HG02623 (cell line): ENCODE data around the gene SALL1.

Experiments
- ATAC-seq: cut with Tn5 transposase; IDR thresholded peaks from one replicate; pipeline ENCODE4 v1.9.1; 2021; ENCODE audit warnings: moderate library complexity; ENCODE audit not compliant: unreplicated experiment

Gene SALL1

DNA sequence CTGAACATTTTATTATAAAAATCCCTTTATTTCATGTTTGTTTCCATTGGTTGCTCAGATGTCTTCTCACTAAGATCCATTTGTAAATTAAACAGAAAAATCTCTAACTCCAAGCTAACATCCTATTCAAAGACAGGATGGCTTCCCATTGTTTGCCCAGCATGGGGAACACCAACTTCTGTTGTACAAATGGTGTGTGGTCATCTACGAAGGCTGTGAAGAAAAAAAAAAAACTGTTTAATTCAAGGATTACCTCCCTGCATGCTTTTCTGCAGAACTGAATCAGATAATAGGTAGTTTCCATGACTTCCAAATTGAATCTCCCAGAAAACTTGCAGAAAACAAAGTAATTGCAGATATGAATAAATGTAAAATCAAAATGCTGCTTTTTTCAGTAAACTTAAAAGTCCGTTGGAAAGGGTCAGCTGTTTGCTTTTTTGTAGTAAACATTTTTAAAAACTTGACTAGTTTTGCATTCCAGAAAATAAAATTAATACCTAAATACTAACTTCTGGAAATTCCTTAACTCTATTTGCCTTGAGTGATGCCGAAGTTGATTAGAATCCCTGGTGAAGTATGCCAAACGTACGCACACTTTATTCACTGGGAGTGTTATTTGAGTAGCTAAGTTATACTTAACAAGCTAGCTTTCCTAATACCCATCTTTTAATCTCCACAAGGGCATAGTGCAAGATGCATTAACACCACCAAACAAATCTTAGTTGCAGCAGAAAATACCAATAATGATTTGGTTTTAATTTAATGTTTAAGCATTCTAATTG is 7.7 kb downstream of the SALL1 start:
- ATAC-seq = no peak

DNA sequence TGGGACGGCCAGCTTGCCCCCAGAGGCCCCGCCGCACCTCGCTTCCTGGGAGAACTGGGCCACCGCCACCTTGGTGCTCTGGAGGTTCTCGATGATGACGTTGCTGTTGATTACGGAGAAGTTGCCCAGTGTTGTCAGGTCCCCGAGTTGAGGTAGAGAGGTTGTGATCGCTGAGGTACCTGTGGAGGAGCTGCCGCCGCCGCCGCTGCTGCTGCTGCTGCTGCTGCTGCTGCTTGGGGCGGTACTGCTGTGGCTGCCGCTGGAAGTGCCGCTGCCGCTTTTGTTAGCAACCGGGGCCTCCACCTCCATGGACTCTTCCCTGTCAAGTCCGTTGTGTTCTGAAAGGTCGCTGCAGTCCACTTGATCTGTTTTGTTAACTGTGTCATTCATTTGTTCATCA is 9.5 kb downstream of the SALL1 start:
- no peak for ATAC-seq

DNA sequence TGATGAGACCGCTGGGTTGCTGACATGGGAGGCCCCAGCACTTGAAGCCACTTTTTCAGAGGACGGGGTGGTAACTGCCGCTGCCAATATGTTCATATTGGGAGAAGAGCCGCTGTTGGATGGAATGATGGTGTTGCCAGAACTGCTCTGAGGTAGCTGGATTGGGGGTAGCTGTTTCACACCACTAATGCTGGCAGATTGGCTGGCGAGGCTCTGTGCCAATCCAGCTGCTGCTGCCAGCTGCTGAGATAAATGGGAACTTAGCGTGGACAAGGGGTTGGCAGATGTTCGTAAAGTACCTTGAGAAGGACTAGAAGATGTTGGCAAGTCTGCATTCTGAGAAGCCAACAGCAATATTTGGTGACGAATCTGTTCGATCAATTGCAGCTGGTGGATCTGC is 10.0 kb downstream of the SALL1 start:
- no peak for ATAC-seq

DNA sequence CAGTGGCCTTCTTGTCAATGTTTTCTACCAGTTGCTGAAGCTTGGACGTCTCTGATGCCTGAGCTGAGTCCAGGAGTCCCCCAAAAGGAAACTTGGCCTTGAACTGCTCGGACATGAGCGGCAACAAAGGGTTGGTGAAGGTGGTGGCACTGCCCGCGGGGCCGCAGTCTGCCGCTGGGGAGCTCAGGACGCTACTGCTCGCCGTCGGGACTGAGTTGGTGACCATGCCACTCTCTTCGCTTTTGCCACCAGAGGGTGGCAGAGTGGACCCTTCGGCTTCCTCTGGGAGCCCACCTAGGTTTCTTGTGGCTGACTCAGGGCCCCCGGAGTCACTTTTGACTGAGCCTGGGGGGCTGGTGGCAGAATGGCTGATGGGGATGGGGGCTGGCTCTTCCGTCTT is 11.0 kb downstream of the SALL1 start:
- no peak for ATAC-seq

DNA sequence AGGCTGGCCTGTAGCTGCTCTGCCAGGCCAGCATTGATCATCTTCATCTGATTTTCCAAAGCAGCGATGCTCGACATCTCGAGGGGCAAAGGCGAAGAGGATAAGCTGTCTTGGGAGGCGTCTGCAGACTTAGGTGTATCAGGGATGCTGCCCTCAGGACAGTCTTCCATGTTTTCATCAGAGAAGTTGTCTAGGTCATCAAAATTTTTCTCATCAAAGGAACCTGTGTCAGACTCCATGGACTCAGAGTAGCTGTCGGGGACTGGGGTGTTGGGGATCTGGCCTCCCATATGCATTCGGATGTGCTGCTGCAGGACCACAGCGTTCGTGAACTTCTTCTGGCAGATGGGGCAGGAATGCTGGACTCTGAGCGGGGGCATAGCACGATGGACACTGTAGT is 11.5 kb downstream of the SALL1 start:
- no peak for ATAC-seq

DNA sequence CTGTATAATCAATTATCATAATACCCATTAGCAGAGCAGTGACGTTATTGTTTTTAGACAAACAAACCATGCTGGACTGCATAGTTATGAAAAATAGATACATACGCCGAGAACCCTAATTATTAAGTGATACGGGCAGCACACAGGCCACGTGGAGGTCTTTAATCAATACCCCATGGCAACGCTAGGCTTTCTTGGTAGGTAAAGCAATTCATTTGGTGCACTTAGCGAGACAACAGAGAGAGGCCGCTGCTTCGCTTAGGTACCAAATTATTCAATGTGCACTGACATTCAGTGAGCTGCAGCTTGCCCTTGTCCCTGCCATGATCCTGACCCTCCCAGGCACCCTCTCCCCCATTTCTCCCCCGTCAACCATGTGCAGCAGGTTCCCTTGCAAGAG is 12.9 kb downstream of the SALL1 start:
- no peak for ATAC-seq

DNA sequence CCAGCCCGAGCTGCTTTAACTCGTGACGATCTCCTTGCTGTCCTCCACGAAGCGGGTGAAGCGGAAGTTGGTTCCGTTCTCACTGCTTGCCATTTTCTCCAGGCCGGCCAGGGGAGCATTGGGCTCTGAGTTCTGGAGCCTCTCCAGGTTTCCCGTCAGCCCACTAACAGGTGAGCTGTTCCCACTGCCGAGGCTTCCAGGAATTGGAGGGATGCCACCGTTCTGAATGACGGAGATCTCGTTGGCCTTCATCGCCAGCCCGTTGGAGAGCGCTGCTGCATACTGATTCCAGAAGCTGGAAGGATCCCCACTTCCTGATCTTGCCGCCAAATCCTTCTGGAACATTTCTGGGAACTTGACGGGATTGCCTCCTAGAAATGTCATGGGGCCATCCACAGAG is 14.0 kb downstream of the SALL1 start:
- ATAC-seq = no peak

DNA sequence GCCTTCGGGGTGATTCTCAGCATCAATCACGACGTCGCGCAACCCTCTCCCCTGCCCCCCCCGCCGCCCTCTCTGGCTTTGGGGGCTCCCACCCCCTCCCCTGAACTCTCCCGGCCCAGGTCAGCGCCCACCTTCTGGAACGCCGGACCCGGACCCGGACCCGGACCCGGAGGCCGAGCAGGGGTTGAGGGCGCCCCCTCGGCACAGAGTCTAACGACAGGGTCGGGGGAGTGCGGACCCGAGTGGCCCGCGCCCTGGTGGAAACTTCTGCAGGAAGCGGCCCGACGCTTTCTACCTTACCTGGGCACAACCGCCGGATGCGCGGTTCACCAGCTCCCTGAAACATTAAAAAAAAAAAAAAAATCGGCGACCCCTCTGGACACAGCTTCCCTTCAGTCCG is 16.2 kb downstream of the SALL1 start:
- no peak for ATAC-seq

DNA sequence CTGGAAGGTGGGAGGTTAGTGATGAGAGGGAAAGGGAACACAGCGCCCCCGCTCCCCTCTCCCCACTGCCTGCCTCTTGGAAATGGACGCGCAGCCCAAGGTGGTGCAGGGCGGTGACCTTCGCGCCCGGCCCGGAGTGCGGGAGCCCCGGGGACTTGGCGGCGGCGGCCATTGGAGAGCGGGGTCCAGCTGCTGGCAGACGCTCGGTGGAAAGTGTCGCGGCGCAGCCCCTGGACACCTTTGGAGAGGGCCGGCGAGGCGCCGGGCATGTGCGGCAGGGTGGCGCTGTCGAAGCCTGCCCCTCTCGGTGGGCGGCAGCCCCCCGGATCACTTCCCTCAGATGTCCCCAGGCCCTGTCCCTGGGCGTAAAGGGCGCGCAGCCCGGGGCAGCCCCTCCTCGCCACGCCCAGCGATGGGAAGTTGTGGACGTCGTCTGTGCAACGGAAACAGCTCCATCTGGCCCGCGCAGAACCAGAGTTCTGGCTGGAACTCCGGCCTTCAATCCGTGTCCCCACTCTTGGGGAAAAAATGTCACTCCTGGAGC is 16.7 kb downstream of the SALL1 start:
- no peak for ATAC-seq

DNA sequence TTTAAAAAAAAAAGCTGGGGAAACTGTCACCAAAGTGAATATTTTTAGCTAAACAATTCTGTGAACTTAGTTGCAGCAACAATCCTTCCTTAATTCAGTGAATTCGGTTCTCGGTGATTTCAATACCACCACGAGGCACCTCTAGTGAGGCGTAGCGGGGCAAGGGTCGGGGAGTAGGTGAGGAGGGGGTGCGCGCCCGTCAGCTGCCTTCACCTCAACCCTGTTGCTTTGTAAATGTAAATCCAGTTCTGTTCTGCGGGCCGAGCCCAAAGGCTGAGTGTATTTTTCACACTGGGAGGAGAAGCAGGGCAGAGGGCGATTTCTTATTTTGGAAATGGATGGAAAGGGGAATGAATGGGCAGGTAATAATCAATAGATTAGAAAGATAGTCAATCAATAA is 17.4 kb downstream of the SALL1 start:
- no peak for ATAC-seq

DNA sequence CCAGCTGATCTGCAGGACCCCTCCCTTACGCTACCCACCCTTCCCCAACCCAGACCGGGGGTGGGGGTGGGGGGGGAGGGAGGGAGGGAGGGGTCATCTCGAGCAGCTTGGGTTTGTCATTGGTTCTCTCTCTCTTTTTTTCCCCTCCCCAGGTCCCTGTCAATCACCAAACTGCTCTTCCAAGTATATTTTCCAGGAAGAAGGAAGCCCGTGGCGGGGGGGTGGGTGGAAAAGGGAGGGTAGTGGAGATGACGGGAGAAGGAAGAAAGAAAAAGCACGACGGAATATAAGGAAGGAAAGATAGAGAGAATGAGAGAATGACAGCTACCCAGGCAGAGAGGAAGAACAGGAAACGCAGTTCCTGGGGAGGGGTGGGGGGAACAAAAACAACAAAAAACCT is 17.9 kb downstream of the SALL1 start:
- no peak for ATAC-seq

DNA sequence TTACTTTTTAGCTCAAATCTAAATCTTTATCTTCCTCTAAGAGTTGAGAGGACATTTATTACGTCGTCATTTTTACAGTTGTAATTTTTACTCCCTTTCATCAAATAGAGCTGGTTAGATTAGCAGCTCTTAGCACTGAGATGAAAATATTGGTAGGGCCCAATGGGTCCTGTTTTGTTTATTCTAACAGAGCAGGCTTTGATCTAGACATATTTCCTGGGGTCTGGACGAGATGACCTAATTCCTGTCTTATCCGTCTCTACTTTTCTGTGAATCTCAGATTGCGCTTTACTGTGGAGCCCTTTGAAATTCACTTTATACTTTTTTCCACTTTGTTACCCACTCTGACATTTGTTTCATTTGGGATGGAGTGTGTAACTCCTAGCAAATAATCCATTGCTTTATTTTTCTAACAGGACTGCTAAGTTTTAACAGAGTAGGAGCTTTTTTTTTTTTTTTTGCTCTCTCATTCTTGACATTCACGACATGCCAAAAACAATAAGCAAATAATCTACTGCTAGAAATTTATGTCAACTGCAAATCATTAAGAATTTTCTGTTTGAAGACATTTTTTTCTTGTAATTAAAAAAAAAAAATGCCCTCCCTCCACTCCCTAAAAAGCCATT is 18.5 kb downstream of the SALL1 start:
- no peak for ATAC-seq

DNA sequence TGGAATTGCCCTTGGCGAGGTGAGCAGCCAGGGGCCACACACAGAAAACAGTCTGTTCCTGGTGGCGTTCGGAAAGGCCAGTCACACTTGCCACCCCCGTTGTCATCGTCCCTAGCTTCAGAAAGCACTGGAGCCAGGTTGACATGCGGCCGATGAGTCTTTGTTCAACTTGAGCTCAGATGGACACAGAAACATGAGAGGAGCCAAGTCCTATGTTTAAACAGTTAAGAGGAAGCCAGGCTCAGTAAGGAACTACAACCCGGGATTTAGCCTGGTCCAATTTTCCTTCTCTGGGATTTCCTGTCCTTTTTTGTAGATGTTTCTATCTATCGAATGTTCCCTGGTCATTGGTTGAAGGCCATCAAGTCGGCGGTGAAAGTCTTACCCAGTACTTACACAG is 19.5 kb downstream of the SALL1 start:
- no peak for ATAC-seq

DNA sequence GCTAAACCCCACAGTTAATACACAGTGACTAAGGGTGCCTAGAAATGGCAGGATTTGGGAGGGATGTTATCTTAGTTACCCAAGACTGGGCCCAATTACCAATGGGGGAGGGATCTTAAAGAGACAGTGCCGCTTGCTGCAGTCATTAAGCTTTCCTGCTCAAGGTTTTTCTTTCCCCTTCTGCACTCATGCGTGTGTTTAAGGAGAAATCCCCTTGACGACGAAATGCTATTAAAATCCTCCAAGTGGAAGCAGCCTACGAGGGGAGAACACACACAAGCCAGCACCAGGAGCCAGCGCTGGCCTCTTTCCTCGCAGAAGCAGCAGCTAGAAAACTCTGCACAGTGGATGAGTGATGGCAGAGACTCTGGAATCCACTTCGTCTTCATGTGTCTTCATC is 22.0 kb downstream of the SALL1 start:
- ATAC-seq = no peak

DNA sequence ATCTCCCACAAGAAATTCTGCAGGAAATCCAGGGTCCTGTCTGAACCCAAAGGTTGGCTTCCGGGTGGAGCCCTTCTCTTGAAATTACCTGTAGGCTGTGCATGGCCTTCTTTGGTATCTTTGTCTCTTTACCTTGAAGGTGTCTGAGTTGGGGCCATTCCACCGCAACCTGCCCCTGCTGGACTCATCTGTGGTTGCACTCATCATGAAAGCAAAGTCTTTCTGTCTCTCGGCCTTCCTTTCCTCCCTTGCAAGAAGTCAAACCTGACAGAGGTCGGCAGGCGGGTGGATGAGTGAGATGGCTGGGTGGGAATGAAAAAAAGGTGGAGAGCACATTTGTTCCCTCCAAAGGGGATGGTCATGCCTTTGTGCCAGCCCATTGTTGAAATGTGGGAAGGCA is 25.1 kb downstream of the SALL1 start:
- ATAC-seq = no peak

DNA sequence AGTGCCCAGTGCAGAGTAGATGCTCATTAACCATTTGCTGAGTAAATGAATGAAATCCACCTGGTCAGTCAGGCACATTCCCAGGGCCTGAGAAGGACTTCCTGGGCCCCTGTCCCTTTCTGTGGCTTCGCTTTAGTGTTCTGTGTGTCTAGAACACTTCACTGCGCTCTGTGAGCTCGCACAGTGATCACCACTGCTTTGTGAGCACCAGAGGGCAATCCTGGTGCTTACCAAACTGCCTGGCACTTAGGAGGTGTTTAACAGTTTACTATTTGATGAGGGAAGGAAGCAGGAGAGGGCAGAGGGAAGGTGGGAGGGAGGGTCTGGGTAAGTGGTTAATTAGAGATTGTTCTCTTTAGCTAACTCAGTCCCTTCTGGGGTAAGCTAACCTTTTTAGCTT is 26.2 kb downstream of the SALL1 start:
- ATAC-seq = no peak

DNA sequence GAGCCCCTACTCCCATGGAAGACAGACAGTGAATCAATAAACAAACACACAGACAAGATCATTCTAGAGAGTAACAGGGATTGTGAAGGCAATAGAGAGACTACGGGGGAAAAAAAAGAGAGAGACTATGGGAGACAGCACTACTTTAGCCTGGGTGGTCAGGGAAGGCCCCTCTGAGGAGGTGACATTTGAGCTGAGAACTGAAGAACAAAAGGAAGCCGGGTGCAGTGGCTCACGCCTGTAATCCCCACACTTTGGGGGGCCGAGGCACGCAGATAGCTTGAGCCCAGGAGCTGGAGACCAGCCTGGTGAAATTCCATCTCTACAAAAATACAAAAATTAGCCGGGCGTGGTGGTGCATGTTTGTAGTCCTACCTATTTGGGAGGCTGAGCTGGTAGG is 29.2 kb downstream of the SALL1 start:
- no peak for ATAC-seq

DNA sequence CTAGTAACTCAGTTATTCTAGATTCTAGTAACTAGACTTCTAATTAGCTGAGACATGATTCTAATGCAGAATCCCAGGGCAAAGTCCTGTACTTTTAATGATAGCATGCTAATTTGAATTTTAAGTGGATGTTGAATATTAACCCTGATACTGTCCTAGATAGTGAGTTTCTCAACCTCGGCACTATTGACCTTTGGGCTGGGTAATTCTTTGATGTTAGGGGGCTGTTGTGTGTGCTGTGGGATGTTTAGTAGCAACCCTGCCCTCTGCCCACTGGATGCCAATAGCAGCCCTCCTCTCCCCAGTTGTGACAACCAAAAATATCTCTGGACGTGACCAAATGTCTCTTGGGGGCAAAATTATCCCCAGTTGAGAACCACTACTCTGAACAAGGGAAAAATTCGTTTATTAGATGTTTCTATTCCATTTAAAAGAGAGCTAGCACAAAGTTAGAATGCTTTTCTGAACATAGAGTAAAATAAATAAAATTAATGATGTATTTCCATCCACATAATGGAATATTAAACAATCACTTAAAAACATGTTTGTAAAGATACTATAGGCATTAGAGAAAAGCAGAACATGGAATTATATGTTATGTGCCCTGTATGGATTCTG is 30.2 kb downstream of the SALL1 start:
- no peak for ATAC-seq

DNA sequence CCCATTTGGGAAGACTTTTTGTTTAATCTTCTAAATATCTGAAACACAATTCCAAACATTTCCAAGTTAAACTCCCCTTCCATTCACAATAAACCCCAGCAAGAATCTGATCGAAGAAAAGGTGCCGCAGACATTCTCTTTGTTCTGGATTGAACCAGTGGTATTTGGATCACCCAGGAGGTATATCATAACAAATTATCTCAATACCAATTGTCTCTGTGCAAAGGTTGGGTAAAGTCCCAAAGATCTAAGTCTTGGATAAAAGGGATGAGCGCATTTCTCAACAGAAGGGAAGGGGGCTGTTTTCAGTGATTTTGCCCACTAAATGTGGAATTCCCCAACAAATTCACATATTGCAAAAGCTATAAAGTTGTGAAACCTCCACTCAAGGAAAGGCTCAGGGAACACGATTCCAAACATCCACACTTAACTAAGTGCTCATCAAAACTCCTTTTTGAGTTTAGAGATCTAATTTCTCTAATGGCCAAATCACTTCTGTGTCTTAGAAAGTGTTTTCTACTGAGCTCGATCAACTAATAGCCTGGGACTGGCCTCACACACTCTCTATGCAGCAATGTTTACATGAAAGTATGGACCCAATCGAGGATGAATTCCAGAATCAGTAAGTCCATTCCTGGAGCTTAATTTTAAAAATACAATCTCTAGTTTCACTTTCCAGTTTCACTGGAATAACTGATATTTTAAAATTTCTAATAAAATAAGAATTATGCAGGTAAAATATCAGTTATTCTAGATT is 30.9 kb downstream of the SALL1 start:
- no peak for ATAC-seq

DNA sequence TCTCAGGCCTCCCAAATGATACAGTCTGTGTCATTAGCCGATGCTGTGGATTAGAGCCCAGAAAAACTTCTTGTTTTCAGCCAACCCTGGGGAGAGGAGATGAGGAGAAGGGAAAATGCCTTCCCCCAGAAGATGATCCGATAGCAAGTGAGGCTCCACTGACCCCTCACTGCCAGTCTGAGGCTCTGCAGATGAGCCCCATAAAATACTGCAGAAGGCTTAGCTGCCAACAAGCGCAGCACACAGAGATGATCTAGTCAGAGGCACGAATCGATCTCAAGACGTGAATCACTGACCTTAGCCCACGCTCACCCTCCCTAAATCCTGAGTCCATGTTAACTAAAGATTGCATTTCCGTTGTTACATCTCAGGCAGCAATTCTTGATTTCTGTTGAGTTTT is 31.5 kb downstream of the SALL1 start:
- ATAC-seq = no peak

DNA sequence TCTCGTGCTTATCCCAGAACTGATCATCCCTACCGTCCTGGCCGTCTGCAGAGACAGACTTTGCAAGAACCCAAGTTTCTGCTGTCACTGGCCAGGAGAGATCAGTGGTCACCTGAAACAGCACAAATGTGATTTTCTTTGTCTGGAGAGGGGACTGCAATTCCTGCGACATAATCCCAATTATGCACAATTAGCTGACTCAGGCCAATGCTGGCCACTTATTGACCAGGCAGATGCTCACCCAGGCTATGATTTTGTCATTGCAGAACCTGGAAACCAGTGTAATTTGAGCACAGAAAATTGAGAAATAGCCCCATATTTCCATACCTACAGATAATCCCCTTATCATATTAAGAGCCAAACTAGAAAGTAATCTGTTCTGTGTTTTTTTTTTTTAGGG is 34.7 kb downstream of the SALL1 start:
- no peak for ATAC-seq

DNA sequence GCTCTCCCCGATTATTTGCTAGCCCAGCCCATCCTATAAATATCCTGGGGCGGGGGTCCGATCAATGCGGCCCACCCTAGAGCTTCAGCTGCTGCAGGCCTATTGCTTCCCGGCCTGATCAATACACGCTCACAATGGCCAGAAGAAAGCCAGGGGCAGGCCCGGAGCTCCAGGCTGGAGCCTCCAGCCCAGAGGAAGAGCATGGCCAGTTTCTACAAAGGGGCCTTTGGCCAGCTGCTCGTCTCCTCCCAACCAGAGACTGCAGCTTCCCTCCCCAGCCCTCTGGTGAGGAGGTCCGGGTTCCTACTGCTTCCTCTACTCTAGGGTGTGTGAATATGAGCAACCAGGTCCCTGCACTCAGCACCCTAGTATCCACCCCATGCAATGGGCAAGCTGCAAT is 36.7 kb downstream of the SALL1 start:
- no peak for ATAC-seq
